Mucosa of descending colon (tissue), 3 donors: ENCODE data around the gene SRSF3. TPM values are rescaled to one million over a fixed set of nuclear protein-coding genes. Genes with fewer than 3 reads are reported as not detected.
A peak's percentile ranks its signal among the peaks of the same experiment; 100 is the strongest.
"Not testable (repeated sequence)": the region's sequence is repeated elsewhere in the genome, so short reads cannot be mapped to it uniquely, and the experiment has no call there.

Experiments
- ATAC-seq: fragments of 200-7000 bp; cut with Tn5 transposase; one replicate; pipeline ENCODE4 v1.9.1; 2020; ENCODE audit warnings: mild to moderate bottlenecking, moderate library complexity
- DNase-seq, 3 donors: peaks; one replicate each; pipeline ENCODE4 v3.0.0-alpha.2; 2020
- H3K36me3 ChIP-seq: fragments of 200-600 bp; one replicate; pipeline ENCODE4 v1.8.0; 2021; ENCODE audit warnings: low read depth, mild to moderate bottlenecking
- H3K4me1 ChIP-seq: fragments of 200-600 bp; one replicate; pipeline ENCODE4 v1.8.0; 2021; ENCODE audit warnings: low read depth, mild to moderate bottlenecking
- H3K4me3 ChIP-seq: fragments of 200-600 bp; one replicate; pipeline ENCODE4 v1.8.0; 2021; ENCODE audit warnings: mild to moderate bottlenecking
- H3K9me3 ChIP-seq: fragments of 200-600 bp; one replicate; pipeline ENCODE4 v1.8.0; 2021; ENCODE audit warnings: mild to moderate bottlenecking
- intact Hi-C, 2 donors: fragments of 100-400 bp; cut with DNase I in 1 of 2; cut with micrococcal nuclease in 1 of 2; formaldehyde crosslinking; loops; one replicate each; pipeline versions ENCODE4 v1.11.0 to v1.11.1; 2022; cut with DNase I, micrococcal nuclease
- microRNA-seq: library from miRNA; unstranded; fragments of <30 nt; microRNA quantifications from one replicate; pipeline ENCODE4, GENCODE V29; 2019
- total RNA-seq, 3 donors: library from RNA; stranded (reverse); fragmentation: NEBNext Ultra II Directional in 2 of 3; extraction: Animal tissue kit (Norgen Biotek cat#: 25700) in 2 of 3; gene quantifications; one replicate each; pipeline versions ENCODE4 v1.2.1 to v1.2.4, GENCODE V29; 2021 to 2023
- TF ChIP-seq, protein P1 (sequence below): fragments of 200-600 bp; IDR thresholded peaks from one replicate; pipeline ENCODE4 v1.8.0; 2022; ENCODE audit warnings: antibody characterized with exemption, mild to moderate bottlenecking
- donor health status: DM: no; HTN: no; CAD: no; lungs with moderate emphysema.
- donor health status: DM: no; HTN: no; CAD: no.
- donor health status: DM: no; HTN: yes; CAD: no.

SRSF3 gene
- total RNA-seq, 3 donors from 2014 or later, result 176 to 243 (median 229) TPM

DNA sequence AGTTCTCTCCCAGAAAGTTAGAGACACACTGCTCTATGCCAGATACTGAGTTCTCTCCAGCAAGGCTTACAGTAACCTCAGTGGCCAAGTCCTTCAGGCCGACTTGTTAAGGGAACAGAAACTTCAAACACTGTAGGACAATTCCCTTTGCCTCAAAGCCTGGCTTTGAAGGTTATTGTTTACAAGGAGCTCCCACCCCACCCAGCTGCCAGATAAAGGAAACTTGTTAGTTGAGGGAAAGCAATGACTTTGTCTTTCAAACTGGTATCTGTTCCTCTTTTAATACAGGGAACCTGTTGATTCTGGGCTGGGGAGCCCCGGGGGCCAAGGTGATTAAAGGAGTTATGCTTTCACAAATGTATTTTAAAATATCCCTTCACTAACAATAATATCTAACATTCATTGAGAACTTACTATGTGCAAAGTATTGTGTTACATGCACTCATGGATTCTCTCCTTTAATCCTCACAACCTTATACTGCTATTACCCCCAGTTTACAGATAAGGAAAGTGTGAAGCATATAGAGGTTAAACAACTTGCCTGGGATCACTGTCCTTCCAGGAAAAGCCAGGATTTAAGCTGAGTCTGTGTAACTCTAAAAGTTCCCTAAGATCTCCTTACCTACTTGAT, 56.8 kb downstream of the SRSF3 start:
- ATAC-seq (peak; percentile 71), DNase-seq (peak in 1 of 3 donors; percentile 60)

DNA sequence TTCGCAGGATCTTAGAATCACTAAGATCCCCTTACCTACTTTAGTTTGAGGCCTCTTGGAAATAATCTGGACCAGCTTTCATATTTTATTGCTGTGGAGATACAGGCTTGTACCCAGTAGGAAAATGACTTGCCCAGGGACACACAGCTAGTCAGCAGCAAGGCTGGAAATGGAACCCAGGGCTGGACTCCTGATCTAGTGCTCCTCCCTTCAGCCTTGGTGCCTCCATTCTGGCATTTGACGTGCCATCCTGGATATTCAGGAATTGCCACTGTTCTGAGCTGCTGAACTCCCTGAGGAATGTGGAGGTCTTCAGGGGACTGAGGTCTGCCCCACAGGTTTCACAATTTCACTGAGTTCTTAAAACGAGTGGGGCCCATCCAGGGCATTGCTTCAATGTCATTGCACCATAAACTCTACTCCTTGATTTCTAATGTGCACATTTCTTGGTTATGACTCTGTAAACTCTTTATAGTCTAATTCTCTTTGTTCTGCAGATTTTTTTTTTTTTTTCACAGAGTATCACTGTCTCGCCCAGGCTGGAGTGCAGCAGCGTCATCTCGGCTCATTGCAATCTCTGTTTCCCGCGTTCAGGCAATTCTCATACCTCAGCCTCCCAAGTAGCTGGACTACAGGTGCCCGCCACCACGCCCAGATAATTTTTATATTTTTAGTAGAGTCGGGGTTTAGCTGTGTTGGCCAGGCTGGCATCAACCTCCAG, 57.7 kb downstream of the SRSF3 start:
- H3K36me3 ChIP-seq, result no peaks in the 10 kb centered on the region
- H3K4me3 ChIP-seq, result no peak overlapping the region
- ATAC-seq, result peak; percentile 52
- no peaks in the 10 kb centered on the region for H3K9me3 ChIP-seq
- no peak for DNase-seq
- peaks cover 18% of the 10 kb centered on the region for H3K4me1 ChIP-seq
- TF ChIP-seq, protein P1, sequence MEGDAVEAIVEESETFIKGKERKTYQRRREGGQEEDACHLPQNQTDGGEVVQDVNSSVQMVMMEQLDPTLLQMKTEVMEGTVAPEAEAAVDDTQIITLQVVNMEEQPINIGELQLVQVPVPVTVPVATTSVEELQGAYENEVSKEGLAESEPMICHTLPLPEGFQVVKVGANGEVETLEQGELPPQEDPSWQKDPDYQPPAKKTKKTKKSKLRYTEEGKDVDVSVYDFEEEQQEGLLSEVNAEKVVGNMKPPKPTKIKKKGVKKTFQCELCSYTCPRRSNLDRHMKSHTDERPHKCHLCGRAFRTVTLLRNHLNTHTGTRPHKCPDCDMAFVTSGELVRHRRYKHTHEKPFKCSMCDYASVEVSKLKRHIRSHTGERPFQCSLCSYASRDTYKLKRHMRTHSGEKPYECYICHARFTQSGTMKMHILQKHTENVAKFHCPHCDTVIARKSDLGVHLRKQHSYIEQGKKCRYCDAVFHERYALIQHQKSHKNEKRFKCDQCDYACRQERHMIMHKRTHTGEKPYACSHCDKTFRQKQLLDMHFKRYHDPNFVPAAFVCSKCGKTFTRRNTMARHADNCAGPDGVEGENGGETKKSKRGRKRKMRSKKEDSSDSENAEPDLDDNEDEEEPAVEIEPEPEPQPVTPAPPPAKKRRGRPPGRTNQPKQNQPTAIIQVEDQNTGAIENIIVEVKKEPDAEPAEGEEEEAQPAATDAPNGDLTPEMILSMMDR, result no peak
- intact Hi-C loops, result no loop called here

More for the DNA sequence above, 56.8 kb downstream of the SRSF3 start:
- H3K4me3 ChIP-seq, result no peak overlapping the region
- no peaks in the 10 kb centered on the region for H3K9me3 ChIP-seq
- intact Hi-C loops, result no loop called here
- peaks cover 18% of the 10 kb centered on the region for H3K4me1 ChIP-seq
- no peaks in the 10 kb centered on the region for H3K36me3 ChIP-seq
- TF ChIP-seq, protein P1, result no peak

DNA sequence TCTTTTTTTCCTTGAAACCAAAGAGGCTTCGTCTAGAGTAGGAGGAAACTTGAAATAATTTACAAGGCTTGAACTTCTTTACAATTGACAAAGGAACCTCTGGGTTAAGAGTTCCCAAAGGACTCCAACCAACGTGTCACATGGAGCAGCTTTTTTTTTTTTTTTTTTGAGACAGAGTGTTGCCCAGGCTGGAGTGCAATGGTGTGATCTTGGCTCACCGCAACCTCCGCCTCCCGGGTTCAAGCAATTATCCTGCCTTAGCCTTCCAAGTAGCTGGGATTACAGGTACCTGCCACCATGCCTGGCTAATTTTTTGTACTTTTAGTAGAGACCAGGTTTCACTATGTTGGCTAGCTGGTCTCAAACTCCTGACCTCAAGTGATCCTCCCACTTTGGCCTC, 60.3 kb downstream of the SRSF3 start:
- DNase-seq, result not testable (repeated sequence)

More for the DNA sequence above, 60.3 kb downstream of the SRSF3 start:
- H3K9me3 ChIP-seq, intact Hi-C loops, H3K4me3 ChIP-seq, ATAC-seq, H3K36me3 ChIP-seq: not testable (repeated sequence)
- H3K4me1 ChIP-seq, result peaks cover 18% of the 10 kb centered on the region

Small RNA genes within 50 kb of the gene (microRNA-seq; reads per million reads assigned to microRNA genes)
- not detected for gene MIR3925

Other genes starting within 250 kb of the SRSF3 start
- gene ETV7, start 206.7 kb upstream of the SRSF3 start, total RNA-seq, result 1 to 10 TPM; 2.6 to 5.7 (median 2.8) TPM
- gene PXT1, start 151.5 kb upstream of the SRSF3 start, total RNA-seq, result not detected
- 10 to 100 TPM; 24.4 to 40.5 (median 28.0) TPM for gene KCTD20, start 151.4 kb upstream of the SRSF3 start, total RNA-seq
- gene STK38, start 46.9 kb upstream of the SRSF3 start, total RNA-seq, result 10 to 100 TPM; 67.3 to 80.7 (median 69.9) TPM
- 100 to 1,000 TPM; 181 to 381 (median 255) TPM for gene CDKN1A, start 84.4 kb downstream of the SRSF3 start, total RNA-seq
- gene RAB44, start 103.5 kb downstream of the SRSF3 start, total RNA-seq, result under 1 TPM; 0.32 to 0.53 (median 0.32) TPM
- gene CPNE5, start 245.1 kb downstream of the SRSF3 start, total RNA-seq, result 10 to 100 TPM in 1 of 3 donors, 1 to 10 TPM in 2; 4.7 to 15.2 (median 6.1) TPM